Fibroblast of villous mesenchyme (primary cell): ENCODE results near the gene KLHL26. TPM values are rescaled to one million over a fixed set of nuclear protein-coding genes. Genes with fewer than 3 reads are reported as not detected.
A peak's percentile ranks its signal among the peaks of the same experiment; 100 is the strongest.

Experiments
- DNase-seq: peaks from one replicate; pipeline ENCODE4 v3.0.0-alpha.2; 2010; ENCODE audit warnings: low read depth
- H3K4me3 ChIP-seq: 2 replicates; pipeline ENCODE4 v1.5.1; 2011; ENCODE audit warnings: low read depth, mild to moderate bottlenecking, low read length
- CTCF ChIP-seq: IDR thresholded peaks from 2 replicates; pipeline ENCODE4 v1.5.1; 2012; ENCODE audit warnings: low read depth, mild to moderate bottlenecking, low read length; ENCODE audit not compliant: insufficient read depth
- total RNA-seq: library from RNA; depleted of rRNA; stranded (reverse); fragments of >200 nt; gene quantifications from 2 replicates; pipeline ENCODE4 v1.2.3, GENCODE V29; 2012

KLHL26 gene
- total RNA-seq, 1 donor: 2.6 TPM

GRCh38 chr19:18646535-18647370 is 9.9 kb downstream of the KLHL26 start:
- no peak overlapping the region for H3K4me3 ChIP-seq
- DNase-seq: no peak
- no peak for TF ChIP-seq CTCF

- no peak for TF ChIP-seq CTCF
- H3K4me3 ChIP-seq: no peak overlapping the region
- no peak for DNase-seq
Observed at GRCh38 chr19:18647371-18647767, 10.5 kb downstream of the KLHL26 start.

GRCh38 chr19:18647807-18648206 is 11.0 kb downstream of the KLHL26 start:
- no peak for TF ChIP-seq CTCF
- DNase-seq: no peak
- H3K4me3 ChIP-seq: no peak overlapping the region

GRCh38 chr19:18648973-18649315 is 12.1 kb downstream of the KLHL26 start:
- TF ChIP-seq CTCF: no peak
- peak overlapping the region; percentile 29 for H3K4me3 ChIP-seq
- DNase-seq: peak; percentile 43

- TF ChIP-seq CTCF: no peak
- peak; percentile 85 for DNase-seq
- peak overlapping the region; percentile 29 for H3K4me3 ChIP-seq
Observed at GRCh38 chr19:18649371-18650020, 12.7 kb downstream of the KLHL26 start.

- DNase-seq: peak; percentile 94
- peak overlapping the region; percentile 24 for H3K4me3 ChIP-seq
- TF ChIP-seq CTCF: no peak
Observed at GRCh38 chr19:18650021-18650390, 13.2 kb downstream of the KLHL26 start.
